ENCODE data around the gene HOXB2. TPM values are rescaled to one million over a fixed set of nuclear protein-coding genes. Genes with fewer than 3 reads are reported as not detected.

HOXB2 gene
- total RNA-seq, 1 experiment from 2014 or later = 0.31 TPM

DNA sequence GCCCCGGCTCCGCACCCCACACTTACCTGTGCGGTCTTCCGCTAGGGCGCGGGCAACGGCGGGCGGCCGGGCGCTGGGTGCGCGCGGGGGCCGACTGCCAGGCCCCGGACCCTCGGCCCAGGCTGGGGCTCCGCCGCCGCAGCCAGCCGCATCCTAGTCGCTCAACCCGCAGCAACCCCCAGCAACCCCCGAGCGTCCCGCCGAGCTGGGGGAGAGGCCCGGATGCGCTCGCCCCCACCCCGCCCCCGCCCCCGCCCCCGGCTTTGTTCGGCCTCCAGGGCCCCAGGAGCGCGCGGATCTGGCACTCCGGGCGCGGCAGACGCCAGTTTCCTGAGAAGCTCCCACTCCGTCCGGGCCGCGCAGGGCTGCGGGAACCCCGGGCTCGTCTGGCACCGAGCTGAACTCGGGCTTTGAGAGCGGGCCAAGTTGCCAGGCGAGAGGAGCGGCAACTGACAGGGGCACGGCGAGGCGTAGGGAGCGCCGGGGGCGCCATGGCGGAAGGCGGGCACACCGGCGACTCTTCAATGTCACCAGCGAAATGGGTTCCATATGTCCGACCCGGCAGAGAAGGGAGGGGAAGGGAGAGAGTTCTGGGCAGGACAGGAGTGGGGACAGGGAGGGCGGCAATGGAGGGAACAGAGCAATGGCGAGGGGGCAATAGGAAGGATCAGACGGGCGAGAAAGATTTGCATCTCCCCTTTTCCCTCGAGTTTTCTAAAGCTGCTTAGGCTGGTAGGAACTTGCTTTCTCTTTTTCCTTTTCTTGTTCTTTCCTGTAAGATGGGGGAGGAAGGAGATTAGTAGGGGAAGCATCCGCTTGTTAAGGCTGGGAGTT is 19.5 kb upstream of the HOXB2 start:
- Histone ChIP-seq H2AFZ (no peak overlapping the region), H3K4me1 (replicated peaks; ENCODE audit: insufficient read depth) (0 out of 2 replicates have a peak, but pooled peaks cover 6% of the 10 kb centered on the region), H3K36me3 (ENCODE audit: low read depth) (no peaks in the 10 kb centered on the region), H3K4me2 (no peak overlapping the region), H3K9me2 (ENCODE audit: insufficient read depth) (no peaks in the 10 kb centered on the region), H3K4me3 (no peak overlapping the region), H3F3A (ENCODE audit: insufficient read depth, low read depth) (no peaks in the 10 kb centered on the region), H4K20me1 (ENCODE audit: insufficient read depth) (no peaks in the 10 kb centered on the region), H3K79me2 (ENCODE audit: low read depth) (no peaks in the 10 kb centered on the region), H3K27me3 (ENCODE audit: insufficient read depth, low read depth) (no peaks in the 10 kb centered on the region), H3K27ac (no peak overlapping the region), H3K9me3 (ENCODE audit: insufficient read depth, low read depth) (no peaks in the 10 kb centered on the region)
- CTCF ChIA-PET = no interaction called here
- POLR2A ChIA-PET (ENCODE audit: unreplicated experiment) = no interaction called here
- no TSS peak for BruUV-seq (replicated peaks)
- intact Hi-C loops (cut with micrococcal nuclease; ENCODE audit: unreplicated experiment) = no loop called here
- no peak for DNase-seq
- TF ChIP-seq EZH2 (IDR thresholded peaks at IDR 0.05; ENCODE audit: low read depth) = no peak
- TF ChIP-seq CTCF (conservative IDR thresholded peaks at IDR 0.05) = no peak

- Histone ChIP-seq H3K27ac (no peak overlapping the region), H3K27me3 (ENCODE audit: insufficient read depth, low read depth) (no peaks in the 10 kb centered on the region), H3K9me2 (ENCODE audit: insufficient read depth) (no peaks in the 10 kb centered on the region), H3K36me3 (ENCODE audit: low read depth) (no peaks in the 10 kb centered on the region), H3K79me2 (ENCODE audit: low read depth) (no peaks in the 10 kb centered on the region), H3K4me1 (replicated peaks; ENCODE audit: insufficient read depth) (0 out of 2 replicates have a peak, but pooled peaks cover 6% of the 10 kb centered on the region), H3K9me3 (ENCODE audit: insufficient read depth, low read depth) (no peaks in the 10 kb centered on the region), H3K4me2 (no peak overlapping the region), H2AFZ (no peak overlapping the region), H4K20me1 (ENCODE audit: insufficient read depth) (no peaks in the 10 kb centered on the region), H3K4me3 (no peak overlapping the region), H3F3A (ENCODE audit: insufficient read depth, low read depth) (no peaks in the 10 kb centered on the region)
- no peak for TF ChIP-seq CTCF (conservative IDR thresholded peaks at IDR 0.05)
- TF ChIP-seq EZH2 (IDR thresholded peaks at IDR 0.05; ENCODE audit: low read depth) = no peak
- no TSS peak for BruUV-seq (replicated peaks)
- intact Hi-C loops (cut with micrococcal nuclease; ENCODE audit: unreplicated experiment) = no loop called here
- ChIA-PET CTCF (no interaction called here), POLR2A (ENCODE audit: unreplicated experiment) (no interaction called here)
- no peak for DNase-seq
Measured at GRCh38 chr17:48563867-48564187, 18.9 kb upstream of the HOXB2 start.

DNA sequence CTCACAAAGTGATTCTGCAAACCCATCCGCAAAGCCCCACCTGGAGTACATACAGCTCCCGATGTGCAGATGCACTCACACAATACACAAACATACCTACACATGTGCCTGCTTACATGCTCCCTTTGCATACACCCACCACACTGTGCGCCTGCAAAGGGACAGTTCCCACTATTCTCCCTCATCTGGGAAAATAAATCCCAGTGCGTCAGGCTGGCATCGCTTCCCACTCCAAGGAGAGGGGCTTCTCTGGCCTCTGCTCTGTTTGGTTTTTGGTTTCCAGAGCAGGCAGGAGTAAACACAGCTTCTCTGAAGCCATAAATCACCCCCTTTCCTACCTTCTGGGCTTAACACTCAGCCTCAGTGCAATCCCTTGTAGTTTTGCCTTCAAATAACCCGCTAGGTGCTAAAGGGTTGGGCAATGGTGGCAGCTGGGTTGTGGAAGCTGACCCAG is 18.5 kb upstream of the HOXB2 start:
- Histone ChIP-seq H3K9me3 (ENCODE audit: insufficient read depth, low read depth) (no peaks in the 10 kb centered on the region), H3K27ac (no peak overlapping the region), H2AFZ (no peak overlapping the region), H3K9me2 (ENCODE audit: insufficient read depth) (no peaks in the 10 kb centered on the region), H3F3A (ENCODE audit: insufficient read depth, low read depth) (no peaks in the 10 kb centered on the region), H4K20me1 (ENCODE audit: insufficient read depth) (no peaks in the 10 kb centered on the region), H3K4me3 (no peak overlapping the region), H3K4me2 (no peak overlapping the region), H3K4me1 (replicated peaks; ENCODE audit: insufficient read depth) (0 out of 2 replicates have a peak, but pooled peaks cover 6% of the 10 kb centered on the region), H3K36me3 (ENCODE audit: low read depth) (no peaks in the 10 kb centered on the region), H3K27me3 (ENCODE audit: insufficient read depth, low read depth) (no peaks in the 10 kb centered on the region), H3K79me2 (ENCODE audit: low read depth) (no peaks in the 10 kb centered on the region)
- CTCF ChIA-PET = no interaction called here
- no peak for DNase-seq
- BruUV-seq (replicated peaks) = no TSS peak
- intact Hi-C loops (cut with micrococcal nuclease; ENCODE audit: unreplicated experiment) = no loop called here
- no peak for TF ChIP-seq EZH2 (IDR thresholded peaks at IDR 0.05; ENCODE audit: low read depth)
- POLR2A ChIA-PET (ENCODE audit: unreplicated experiment) = no interaction called here
